Stimulated activated naive CD8-positive, alpha-beta T cell treated with anti-CD3 and anti-CD28 coated beads, Interleukin-15, Interleukin-2, amounts not matched to agents 100 U/mL and 50 U/mL, for 24 hours (primary cell): ENCODE measurements around the gene FTO.

Source experiments
- ATAC-seq: fragments of 150-1000 bp; cut with Tn5 transposase; one replicate; pipeline ENCODE4 v1.10.0; 2021
- DNase-seq: peaks from one replicate; pipeline ENCODE4 v3.0.0; 2021

FTO gene

GRCh38 chr16:53937161-53937880 is 233.4 kb downstream of the FTO start:
- DNase-seq = no peak
- ATAC-seq = no peak

- ATAC-seq (no peak), DNase-seq (no peak)
These were observed 240.1 kb downstream of the FTO start for GRCh38 chr16:53944025-53944424.

GRCh38 chr16:53945996-53946395 is 242.0 kb downstream of the FTO start:
- ATAC-seq = no peak

GRCh38 chr16:53946746-53947386 is 242.9 kb downstream of the FTO start:
- DNase-seq (no peak), ATAC-seq (no peak)

More at GRCh38 chr16:53945996-53946395, 242.0 kb downstream of the FTO start:
- no peak for DNase-seq

- no peak for DNase-seq
- ATAC-seq = no peak
These were observed 243.7 kb downstream of the FTO start for GRCh38 chr16:53947642-53948041.

GRCh38 chr16:53948326-53948725 is 244.4 kb downstream of the FTO start:
- no peak for ATAC-seq

GRCh38 chr16:53948734-53949430 is 244.9 kb downstream of the FTO start:
- ATAC-seq (no peak), DNase-seq (no peak)

More at GRCh38 chr16:53948326-53948725, 244.4 kb downstream of the FTO start:
- no peak for DNase-seq

GRCh38 chr16:53949715-53950410 is 245.9 kb downstream of the FTO start:
- no peak for DNase-seq

GRCh38 chr16:53950677-53951076 is 246.7 kb downstream of the FTO start:
- no peak for DNase-seq
- ATAC-seq = no peak

More at GRCh38 chr16:53949715-53950410, 245.9 kb downstream of the FTO start:
- ATAC-seq = no peak

- ATAC-seq (peak; percentile 66), DNase-seq (no peak)
These were observed 248.6 kb downstream of the FTO start for GRCh38 chr16:53952215-53953208.

- DNase-seq = no peak
- ATAC-seq = no peak
These were observed 249.4 kb downstream of the FTO start for GRCh38 chr16:53953336-53953735.

GRCh38 chr16:53955221-53955875 is 251.4 kb downstream of the FTO start:
- DNase-seq (no peak), ATAC-seq (no peak)

GRCh38 chr16:53958341-53958880 is 254.5 kb downstream of the FTO start:
- DNase-seq (no peak), ATAC-seq (no peak)

- ATAC-seq (no peak), DNase-seq (no peak)
These were observed 256.3 kb downstream of the FTO start for GRCh38 chr16:53960050-53960812.

- DNase-seq = no peak
These were observed 257.1 kb downstream of the FTO start for GRCh38 chr16:53960954-53961616.

GRCh38 chr16:53962041-53962440 is 258.1 kb downstream of the FTO start:
- DNase-seq (no peak), ATAC-seq (no peak)

More at GRCh38 chr16:53960954-53961616, 257.1 kb downstream of the FTO start:
- no peak for ATAC-seq

GRCh38 chr16:53964145-53964790 is 260.3 kb downstream of the FTO start:
- no peak for DNase-seq
- no peak for ATAC-seq

GRCh38 chr16:53966821-53967571 is 263.0 kb downstream of the FTO start:
- no peak for DNase-seq
- ATAC-seq = no peak
